ENCODE measurements around the gene LRRC41.
A peak's percentile ranks its signal among the peaks of the same experiment; 100 is the strongest.
"Not testable (repeated sequence)": the region's sequence is repeated elsewhere in the genome, so short reads cannot be mapped to it uniquely, and the experiment has no call there.

LRRC41 gene

DNA sequence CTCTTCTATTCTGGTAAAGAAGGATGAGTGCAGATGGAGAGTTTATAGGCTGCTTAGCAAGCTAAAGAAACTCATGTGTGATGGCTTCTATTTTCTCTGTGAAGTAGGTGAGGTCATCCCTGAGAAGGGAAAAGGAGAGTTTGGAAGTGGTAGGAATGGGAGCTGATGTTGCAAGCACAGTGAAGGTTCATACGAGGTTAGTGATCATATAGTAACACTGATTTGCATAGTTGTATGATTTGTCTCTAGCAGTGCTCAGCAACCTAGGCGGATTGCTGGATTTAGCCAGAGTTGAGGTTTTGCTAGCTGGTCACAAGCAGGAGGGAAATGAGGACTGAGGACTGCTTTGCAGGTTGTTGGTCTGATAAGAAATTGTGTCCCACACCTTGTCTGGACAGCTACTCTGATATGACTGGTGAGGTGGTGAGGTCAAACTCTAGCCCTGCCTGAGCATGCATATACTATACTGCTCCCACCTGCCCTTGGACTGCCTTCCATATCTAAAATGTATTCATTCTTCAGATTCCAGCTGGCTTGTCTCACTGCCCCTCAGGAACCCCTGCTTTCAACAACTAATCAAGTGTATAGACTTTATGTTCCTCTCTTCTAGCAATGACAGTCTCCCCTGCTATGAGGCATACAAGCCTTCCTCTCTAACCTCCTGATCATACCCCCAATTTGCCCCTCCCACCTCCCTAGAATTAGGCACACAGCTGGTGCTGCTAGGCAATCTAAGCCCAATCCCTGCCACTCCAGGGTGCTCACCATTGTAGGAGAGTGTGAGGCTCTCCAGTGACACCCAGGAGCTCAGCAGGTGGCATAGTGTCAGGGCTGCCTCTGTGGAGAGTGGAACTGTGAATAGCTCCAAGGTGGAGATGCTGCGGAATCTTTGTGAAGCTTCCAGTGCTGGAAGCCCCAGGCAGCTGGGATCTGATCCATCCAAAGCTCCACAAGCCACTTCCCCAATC is 18.5 kb downstream of the LRRC41 start:
- peak; percentile 47 for DNase-seq

DNA sequence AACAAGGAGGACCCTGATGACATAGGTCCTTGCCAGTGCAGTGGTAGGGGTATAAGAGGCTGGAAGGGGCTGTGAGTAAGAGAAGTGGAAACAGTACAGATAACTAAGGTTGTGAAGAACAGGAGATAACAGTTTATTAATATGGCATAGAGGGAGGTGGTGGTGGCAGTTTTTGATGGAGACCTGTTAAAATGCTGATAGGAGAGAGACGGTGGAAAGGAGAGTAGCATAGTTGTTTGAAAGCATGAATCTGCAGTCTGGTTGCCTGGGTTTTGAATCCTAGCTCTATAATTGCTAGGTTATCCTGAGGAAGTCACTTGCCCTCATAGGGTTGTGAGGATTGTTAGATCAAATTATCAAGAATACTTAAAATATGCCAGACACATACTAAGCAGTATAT is 19.4 kb downstream of the LRRC41 start:
- DNase-seq: no peak

DNA sequence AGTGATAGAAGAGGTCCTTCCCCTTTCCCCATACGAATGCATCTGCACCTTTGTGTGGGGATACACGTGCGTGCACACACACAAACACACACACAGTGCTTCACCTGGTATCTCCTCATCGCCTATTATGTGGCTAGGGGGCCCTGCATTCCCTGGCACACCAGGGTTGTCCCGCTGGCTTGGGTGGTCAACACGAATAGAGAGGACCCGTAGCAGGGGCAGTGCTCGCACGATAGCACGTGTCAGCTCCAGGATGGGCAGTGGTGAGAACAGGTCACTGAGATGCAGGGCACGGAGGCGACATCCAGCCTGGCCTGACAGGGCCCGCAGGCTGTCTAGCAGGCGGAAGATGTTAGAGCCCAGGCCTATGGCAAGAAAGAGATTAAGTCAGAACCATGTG is 22.4 kb downstream of the LRRC41 start:
- no peak for DNase-seq

DNA sequence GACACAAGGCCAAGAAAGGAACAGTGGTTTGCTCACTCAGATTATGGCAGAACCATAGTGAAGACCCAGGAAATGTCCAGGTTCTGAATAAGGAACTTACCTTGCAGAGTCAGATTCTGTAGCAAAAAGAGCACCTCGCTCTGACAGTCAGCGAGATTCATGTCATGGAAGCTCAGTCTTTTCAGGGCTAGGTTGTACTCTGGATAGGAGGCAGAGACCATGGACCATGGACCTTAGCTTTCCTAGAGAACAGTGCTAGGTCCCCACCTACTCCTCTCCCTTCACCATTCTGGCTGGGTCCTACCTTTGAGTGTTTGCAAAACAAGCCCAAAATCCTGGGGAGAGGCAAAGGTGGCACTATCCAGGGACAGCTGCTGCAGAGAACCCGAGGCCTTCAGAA is 23.3 kb downstream of the LRRC41 start:
- no peak for DNase-seq

DNA sequence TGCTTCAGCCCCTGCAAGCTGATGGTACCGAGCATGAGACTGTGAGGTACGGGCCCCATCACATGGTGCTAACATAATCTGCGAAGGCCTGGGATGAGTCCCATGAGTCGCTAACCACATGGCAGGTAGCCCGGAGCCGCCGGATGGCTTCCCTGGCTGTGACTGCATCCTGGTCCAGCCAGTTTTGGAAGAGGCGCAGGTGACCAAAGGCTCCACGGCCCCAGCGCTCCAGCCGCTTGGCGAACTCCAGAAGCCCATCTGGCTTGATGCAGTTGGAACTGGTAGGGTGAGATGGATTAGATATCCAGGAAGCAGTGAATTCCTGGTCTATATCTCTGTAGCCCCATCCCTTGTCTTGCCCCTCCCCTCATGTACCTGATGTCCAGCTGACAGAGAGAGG is 24.6 kb downstream of the LRRC41 start:
- DNase-seq: no peak

DNA sequence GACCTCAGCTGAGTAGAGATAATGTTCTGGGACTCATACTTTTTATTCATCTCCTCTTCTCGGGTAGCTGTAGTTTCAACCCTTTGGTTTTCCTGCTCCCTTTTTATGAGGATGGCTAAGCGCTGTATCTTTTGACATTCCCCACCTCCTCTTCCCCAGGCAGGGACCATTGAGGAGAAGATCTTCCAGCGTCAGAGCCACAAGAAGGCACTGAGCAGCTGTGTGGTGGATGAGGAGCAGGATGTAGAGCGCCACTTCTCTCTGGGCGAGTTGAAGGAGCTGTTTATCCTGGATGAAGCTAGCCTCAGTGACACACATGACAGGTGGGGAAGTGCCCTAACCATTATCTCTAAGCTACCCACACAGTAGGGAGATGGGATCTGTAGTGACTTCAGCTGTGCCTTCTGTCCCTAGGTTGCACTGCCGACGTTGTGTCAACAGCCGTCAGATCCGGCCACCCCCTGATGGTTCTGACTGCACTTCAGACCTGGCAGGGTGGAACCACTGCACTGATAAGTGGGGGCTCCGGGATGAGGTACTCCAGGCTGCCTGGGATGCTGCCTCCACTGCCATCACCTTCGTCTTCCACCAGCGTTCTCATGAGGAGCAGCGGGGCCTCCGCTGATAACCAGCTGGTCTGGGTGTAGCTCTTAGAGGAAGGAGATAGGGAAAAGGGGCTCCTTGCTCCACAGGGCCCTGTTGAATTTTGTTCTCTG is 25.6 kb downstream of the LRRC41 start:
- DNase-seq: no peak

DNA sequence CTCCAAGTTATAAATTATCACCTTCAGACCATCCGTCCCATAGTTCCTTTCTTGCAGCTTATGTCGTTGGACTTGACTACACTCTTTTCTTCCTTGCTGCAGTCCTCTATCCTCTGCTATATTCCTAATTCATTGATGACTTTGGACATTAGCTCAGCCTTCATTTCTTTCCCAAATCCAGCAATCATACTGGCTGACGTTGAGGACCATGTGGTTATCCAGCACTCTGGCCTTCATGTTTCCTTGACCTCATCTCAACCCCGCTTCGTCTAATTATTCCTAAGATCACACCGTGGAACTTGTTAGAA is 28.4 kb downstream of the LRRC41 start:
- no peak for DNase-seq

DNA sequence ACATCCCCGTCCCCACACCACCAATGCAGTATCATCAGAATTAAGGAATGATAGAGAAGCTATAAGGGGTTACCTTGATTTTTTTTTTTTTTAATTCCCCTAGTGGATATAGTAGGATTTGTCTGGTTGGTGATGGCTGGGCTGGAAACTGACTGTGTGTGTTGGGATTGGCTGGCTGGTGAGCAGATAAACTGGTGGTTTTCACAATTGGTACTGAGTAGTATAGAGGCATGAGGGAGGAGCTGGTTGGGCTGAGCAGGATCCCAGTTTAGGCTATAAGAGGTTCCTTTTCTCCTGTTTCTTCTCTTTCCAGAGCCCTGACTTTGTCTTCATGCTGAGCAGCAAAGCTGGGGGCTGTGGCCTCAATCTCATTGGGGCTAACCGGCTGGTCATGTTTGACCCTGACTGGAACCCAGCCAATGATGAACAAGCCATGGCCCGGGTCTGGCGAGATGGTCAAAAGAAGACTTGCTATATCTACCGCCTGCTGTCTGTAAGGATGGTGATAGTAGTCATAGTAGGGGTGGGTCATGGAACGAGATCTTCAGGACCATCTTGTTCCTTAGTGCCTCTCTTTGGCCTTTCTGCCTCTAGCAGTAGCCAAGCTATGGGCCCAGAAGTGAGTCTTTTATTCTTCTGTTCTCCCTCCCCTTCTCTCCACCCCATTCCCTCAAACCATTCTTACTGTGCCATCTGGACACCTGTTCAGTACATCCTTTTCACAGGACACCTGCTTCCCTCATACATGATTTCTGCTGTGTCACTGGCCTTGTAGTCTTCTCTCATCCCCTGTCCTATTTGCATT is 29.0 kb downstream of the LRRC41 start:
- DNase-seq: peak; percentile 21

DNA sequence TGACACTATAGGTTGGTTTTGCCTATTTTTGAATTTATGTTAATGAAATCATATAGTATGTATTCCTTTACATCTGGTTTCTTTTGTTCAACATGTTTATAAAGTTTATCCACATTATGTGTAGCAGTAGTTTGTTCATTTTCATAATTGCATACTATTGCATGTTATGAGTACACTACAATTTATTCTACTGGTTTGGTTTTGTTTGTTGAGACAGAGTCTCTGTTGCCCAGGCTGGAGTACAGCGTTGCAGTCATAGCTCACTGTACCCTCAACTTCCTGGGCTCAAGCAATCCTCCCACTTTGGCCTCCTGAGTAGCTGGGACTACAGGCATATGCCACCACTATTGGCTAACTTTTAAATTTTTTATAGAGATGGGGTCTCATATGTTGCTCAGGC is 34.8 kb downstream of the LRRC41 start:
- no peak for DNase-seq

DNA sequence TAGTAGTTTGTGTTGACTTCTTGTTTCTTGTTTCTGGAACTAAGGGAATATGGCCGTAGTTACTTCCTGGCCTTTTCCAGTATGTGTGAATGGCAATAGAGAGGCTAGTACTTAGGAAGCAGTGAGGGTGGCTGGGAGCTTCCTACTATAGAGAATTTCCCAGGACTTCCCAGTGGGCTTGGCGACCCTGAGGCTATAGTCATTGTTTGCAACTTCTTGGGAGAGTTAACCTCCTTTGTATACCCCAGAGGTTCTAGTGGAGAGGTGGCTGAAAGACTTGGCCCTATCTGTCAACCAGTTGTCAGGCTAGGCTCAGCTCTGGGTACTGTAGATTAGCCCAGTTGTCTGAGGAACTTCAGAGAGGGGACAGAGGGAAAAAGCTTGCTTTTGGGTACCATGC is 40.3 kb downstream of the LRRC41 start:
- no peak for DNase-seq

DNA sequence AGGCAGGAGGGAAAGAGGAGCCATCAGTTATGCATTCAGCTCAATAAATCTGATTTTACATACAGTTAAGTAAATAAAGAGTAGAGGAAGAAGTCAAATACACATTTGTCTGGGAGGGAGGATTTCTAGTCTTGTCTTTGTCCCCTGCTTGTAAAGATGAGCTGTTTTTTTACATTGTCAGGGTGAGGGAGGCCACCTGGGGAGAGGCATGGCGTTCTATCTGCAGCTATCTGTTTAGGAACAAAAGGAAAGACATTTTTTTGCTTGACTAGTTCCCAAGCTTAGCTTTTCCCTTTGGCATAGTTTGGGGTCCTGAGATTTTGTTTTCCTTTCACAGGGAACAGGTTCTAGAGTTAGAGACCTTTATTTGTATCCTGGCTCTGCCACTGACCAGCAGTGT is 40.9 kb downstream of the LRRC41 start:
- no peak for DNase-seq

DNA sequence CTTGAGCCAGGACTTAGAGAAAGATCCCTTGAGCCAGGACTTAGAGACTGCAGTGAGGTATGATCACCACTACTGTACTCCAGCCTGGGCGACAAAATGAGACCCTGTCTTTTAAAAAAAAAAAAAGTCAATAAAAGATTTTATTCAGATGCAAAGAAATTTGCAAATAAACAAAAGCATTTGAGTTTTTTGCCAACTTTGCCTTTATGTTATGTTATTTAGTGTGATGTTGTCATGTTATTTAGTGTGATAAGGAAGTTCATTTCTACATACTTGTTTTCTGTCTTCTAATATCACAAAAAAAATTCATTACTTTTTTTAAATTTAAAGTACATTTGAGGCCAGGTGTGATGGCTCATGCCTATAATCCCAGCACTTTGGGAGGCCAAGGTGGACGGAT is 46.9 kb downstream of the LRRC41 start:
- no peak for DNase-seq

DNA sequence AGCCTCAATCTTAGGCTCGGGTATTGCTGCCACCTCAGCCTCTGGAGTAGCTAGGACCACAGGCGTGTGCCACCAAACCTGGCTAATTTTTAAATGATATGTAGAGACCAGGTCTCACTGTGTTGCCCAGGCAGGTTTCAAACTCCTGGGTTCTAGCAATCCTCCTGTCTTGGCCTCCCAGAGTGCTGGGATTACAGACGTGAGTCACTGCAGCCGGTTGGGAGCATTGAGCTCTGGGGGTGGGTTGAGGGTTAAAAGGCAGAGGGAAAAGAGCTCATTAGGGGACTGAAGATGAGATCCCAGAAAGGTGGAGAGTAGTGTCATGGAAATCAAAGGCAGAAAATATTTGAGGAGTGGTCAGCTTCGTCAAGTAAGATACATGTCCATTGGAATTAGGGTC is 48.7 kb downstream of the LRRC41 start:
- DNase-seq: no peak

DNA sequence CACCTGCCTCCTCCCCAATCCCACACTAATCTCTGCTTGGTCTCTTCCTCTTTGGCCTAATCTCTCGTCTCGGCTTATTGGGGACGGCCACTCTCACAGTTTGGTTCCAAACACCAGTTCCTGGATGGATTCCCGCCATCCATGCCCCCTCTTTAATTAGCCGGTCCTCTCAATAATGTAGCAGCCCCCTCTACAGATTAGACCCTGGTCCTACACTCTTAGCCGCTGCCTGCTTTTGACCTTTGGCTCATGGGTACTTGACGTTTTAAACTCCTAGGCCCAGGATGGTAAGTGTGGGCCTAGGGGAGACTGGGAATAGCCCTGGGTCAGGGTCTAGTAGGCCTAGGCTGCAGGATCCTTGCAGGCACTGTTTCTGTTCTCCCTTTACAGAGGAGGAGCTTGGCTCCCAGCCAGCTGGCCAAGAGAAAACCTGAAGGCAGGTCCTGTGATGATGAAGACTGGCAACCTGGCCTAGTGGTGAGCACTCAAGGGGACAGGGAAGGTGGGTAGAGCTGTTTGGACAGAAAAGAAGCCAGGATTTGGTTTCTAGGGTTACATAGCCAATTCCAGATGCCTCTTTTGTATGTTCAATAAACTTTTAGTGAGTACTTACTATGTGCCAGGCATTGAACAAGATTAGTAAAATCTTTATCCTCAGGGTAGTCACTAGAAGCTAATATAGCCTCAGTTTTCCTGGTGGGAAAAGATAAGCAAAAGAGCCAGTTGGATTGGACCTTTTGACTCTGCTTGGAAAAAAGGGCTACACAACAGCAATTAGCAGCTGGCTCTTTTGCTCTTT is 55.1 kb downstream of the LRRC41 start:
- DNase-seq: peak; percentile 54

DNA sequence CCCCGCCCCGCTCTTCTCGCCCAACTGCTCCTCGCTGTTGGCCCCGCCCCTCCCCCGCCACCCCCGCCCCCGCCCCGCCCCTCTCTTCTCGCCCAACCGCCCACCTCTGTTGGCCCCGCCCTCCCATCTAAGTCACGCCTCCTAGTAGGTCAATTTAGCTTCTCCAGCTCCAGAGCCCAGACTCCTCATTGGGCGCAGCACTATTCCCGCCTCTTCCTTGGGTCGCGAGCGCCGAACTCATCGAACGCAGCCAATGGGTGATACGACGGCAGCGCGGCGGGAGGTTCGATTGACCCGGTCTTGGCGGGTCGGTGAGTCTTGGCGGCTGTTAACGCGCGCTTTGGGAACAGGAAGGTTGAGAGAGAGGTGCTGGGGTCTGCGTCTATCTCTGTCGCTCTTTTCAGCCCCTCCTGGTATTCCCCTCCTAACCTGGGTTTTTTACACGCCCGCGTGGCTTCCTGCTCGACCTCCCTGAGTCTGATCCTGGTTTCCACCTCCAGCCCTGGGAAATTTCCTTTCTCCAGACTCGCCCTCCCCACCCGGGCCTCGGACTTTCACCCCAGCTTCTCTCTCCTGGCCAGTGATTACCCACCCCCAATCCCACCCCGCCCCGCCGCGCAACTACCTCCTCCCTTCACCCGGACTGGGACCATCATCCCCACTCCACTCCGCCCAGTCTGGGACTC is 55.8 kb downstream of the LRRC41 start, which contains the start of gene RAD54L:
TSS of gene RAD54L (plus strand) at position 328 of the 686 bp plus-strand sequence. CDS start 643 bp downstream, outside the sequence.
- peak; percentile 99 for DNase-seq

DNA sequence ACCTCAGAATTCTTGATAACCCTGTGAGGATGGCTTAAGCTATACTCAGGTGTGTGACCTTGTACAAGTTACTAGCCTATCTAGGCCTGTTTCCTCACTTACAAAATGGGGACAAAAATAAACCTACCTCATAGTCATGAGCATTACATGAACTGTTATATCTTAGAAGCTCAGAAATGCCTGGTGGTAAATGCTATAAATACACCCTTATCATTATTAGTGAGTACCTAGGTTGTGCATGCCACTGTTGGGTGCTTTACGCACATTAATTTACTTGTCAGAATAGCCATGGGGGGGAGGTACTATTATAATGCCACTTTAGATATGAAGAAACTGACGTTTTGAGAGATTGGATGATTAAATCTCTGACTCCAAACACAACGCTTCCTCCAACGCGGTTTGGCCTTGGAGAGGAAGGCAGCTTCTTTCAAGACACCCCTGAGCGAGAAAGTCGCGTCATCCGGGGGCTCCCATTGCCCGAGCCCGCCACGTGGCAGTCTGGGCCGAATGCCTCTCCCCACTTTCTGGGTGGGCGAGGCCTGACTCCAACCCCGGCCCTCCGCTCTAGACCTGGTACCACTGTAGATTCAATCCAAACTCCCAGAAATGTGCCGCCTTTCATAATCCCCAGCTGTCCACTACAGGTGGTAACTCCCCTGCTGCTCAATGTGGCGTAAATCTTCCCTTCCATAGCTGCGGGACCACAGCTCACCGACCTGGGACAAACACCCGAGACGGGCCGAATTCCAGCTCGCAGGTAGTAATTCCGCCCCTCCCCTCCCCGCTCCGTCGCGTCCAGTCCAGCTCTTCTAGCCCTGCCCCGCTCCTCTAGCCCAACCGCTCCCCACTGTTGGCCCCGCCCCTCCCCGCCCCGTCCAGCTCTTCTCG is 56.6 kb downstream of the LRRC41 start:
- peak; percentile 58 for DNase-seq

DNA sequence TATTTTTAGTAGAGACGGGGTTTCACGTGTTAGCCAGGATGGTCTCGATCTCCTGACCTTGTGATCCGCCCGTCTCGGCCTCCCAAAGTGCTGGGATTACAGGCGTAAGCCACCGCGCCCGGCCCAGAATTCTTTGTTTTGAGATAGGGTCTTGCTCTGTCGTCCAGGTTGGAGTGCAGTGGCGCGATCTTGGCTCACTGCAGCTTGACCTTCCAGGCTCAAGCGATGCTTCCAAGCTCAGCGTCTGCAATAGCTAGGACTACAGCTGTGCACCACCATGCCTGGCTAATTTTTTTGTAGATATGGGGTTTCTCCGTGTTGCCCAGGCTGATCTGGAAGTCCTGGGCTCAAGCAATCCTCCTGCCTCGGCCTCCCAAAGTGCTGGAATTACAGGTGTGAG is 57.3 kb downstream of the LRRC41 start:
- DNase-seq: not testable (repeated sequence)

DNA sequence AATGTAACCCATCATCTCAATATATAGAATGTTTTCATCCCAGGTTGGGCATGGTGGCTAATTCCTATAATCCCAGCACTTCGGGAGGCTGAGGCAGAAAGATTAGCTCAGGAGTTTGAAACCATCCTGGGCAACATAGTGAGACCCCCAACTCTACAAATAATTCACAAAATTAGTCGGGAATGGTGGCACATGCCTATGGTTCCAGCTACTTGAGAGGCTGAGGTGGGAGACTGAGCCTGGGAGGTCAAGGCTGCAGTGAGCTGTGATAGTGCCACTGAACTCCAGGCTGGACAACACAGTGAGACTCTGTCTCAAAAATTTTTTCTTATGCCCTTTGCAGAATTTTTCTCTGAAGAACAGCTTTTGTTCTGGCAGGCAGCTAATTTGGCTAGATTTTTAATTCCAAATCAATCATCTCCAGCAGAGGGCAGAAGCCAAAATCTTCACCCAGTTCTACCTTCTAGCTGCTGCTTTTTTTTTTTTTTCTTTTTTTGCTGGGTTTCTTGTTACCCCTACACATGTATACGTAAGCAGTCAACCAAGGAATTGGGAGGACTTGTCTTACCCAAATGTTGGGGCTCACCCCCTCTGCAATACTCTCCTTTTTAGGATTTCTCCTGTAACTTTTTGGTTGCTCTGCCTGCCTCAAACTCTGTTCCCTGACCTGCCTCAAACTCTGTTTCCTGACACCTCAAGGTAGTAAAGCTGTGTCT is 58.6 kb downstream of the LRRC41 start:
- DNase-seq: peak; percentile 54

DNA sequence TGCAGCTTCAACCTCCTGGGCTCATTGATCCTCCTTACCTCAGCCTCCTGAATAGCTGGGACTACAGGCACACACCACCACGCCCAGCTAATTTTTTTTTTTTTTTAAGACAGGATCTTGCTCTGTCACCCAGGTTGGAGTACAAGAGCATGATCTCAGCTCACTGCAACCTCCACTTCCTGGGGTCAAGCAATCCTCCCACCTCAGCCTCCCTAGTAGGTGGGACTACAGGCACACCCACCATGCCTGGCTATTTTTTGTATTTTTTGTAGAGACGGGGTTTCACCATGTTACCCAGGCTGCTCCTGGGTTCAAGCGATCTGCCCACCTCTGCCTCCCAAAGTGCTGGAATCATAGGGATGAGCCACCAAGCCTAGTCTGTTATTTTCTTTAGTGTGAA is 59.6 kb downstream of the LRRC41 start:
- not testable (repeated sequence) for DNase-seq

DNA sequence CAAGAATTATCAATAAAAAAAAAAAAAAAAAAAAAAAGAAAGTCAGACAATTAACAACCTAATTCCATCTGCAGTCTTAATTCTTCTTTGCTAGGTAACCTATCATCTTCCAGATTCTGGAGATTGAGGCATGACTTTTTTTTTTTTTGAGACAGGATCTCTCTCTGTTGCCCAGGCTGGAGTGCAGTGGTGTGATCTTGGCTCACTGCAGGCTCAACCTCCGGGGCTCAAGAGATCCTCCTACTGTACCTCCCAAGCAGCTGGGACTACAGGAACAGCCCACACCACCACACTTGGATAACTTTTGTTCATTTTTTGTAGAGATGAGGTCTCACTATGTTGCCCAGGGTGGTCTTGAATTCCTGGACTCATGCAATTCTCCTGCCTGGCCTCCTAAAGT is 60.5 kb downstream of the LRRC41 start:
- no peak for DNase-seq
